Measurements from ENCODE around the gene NUSAP1. TPM values are rescaled to one million over a fixed set of nuclear protein-coding genes. Genes with fewer than 3 reads are reported as not detected.

The NUSAP1 gene
- polyA plus RNA-seq, 3 donors: 2.4 to 4.0 (median 3.5) TPM

DNA sequence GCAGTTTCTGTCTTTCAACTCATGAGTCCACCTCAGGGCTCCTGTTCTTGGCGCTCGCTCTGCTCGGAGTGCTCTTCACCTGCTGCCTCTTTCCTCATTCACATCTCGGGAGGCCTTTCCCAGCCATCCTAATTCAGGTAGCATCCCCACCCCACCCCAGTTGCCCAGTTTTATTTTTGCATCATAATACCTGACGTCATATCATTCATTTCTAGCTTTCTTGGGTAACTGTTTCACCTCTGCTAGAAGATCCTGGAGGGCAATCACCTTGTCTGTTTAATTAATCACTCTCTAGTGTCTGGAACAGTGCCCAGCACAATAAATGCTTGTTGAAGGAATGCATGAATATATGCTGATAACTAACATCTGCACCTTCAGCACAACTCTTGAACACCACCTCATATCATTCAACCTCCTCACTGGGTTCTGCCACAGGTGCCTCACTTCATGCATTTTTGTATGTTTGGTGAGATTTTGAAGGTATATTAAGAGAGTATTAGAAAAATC, 7.6 kb downstream of the NUSAP1 start:
- peaks cover 99% of the 10 kb centered on the region for H3K79me2 ChIP-seq (ENCODE audit: insufficient read depth, low read length)
- Mint-ChIP-seq H3K9me3 (no peaks in the 10 kb centered on the region), H3K36me3 (peaks cover 27 to 62% of the 10 kb centered on the region in 2 donors), H3K27ac (peak overlapping the region in 4 of 7 donors; percentile 60 to 83 (median 72)), H3K27me3 (ENCODE audit: low read depth in 3 of 3) (peaks cover 0 to 2% (median 0%) of the 10 kb centered on the region in 3 donors), H3K4me1 (peaks cover 21% of the 10 kb centered on the region), H3K4me3 (no peak overlapping the region)
- intact Hi-C loops (cut with micrococcal nuclease): no loop called here
- no peak for DNase-seq
- H3K4me2 ChIP-seq (replicated peaks; ENCODE audit: extremely low read depth, low read length, poor library complexity, severe bottlenecking): no peak overlapping the region
- 82% methylated on average over 5 of the region's 5 CpGs for WGBS (ENCODE audit: insufficient coverage)
- H3K27ac ChIP-seq (ENCODE audit: low read depth in 1 of 2, low read length in 2 of 2): peak overlapping the region in 1 of 2 donors; percentile 62
- no peaks in the 10 kb centered on the region for H3K9me3 ChIP-seq (replicated peaks in 1 of 2; ENCODE audit: control insufficient read depth in 1 of 2, insufficient read depth in 1 of 2, low read length in 2 of 2)
- peaks cover 16 to 55% of the 10 kb centered on the region in 2 donors for H3K36me3 ChIP-seq (replicated peaks in 1 of 2; ENCODE audit: control insufficient read depth in 1 of 2, insufficient read depth in 2 of 2, low read length in 2 of 2)
- no peaks in the 10 kb centered on the region for H4K20me1 ChIP-seq (ENCODE audit: insufficient read depth, low read length)
- TF ChIP-seq CTCF (IDR thresholded peaks at IDR 0.05): no peak
- no peak overlapping the region for H2AFZ ChIP-seq (ENCODE audit: insufficient read depth, low read depth, low read length, poor library complexity, severe bottlenecking)
- H3K4me1 ChIP-seq (ENCODE audit: control insufficient read depth in 1 of 2, insufficient read depth in 2 of 2, low read length in 2 of 2): peaks cover 6 to 8% of the 10 kb centered on the region in 2 donors
- H3K9ac ChIP-seq (ENCODE audit: insufficient read depth, low read length, poor library complexity, severe bottlenecking): no peak overlapping the region
- H3K27me3 ChIP-seq (ENCODE audit: control insufficient read depth in 2 of 2, insufficient read depth in 2 of 2, low read length in 2 of 2): no peaks in the 10 kb centered on the region
- no peak overlapping the region for H3K4me3 ChIP-seq (replicated peaks in 1 of 3; ENCODE audit: low read depth in 2 of 3, low read length in 3 of 3)

- H2AFZ ChIP-seq (ENCODE audit: insufficient read depth, low read depth, low read length, poor library complexity, severe bottlenecking): no peak overlapping the region
- 66% methylated on average over 4 of the region's 4 CpGs for WGBS (ENCODE audit: insufficient coverage)
- H3K9me3 ChIP-seq (replicated peaks in 1 of 2; ENCODE audit: control insufficient read depth in 1 of 2, insufficient read depth in 1 of 2, low read length in 2 of 2): no peaks in the 10 kb centered on the region
- Mint-ChIP-seq H3K9me3 (no peaks in the 10 kb centered on the region), H3K4me3 (no peak overlapping the region), H3K36me3 (peaks cover 32 to 75% of the 10 kb centered on the region in 2 donors), H3K27ac (peak overlapping the region in 3 of 7 donors; percentile 13 to 79 (median 52)), H3K27me3 (ENCODE audit: low read depth in 3 of 3) (peaks cover 0 to 2% (median 0%) of the 10 kb centered on the region in 3 donors), H3K4me1 (peaks cover 17% of the 10 kb centered on the region)
- H3K4me2 ChIP-seq (replicated peaks; ENCODE audit: extremely low read depth, low read length, poor library complexity, severe bottlenecking): no peak overlapping the region
- intact Hi-C loops (cut with micrococcal nuclease): no loop called here
- no peaks in the 10 kb centered on the region for H3K27me3 ChIP-seq (ENCODE audit: control insufficient read depth in 2 of 2, insufficient read depth in 2 of 2, low read length in 2 of 2)
- no peaks in the 10 kb centered on the region for H4K20me1 ChIP-seq (ENCODE audit: insufficient read depth, low read length)
- DNase-seq: no peak
- peaks cover 97% of the 10 kb centered on the region for H3K79me2 ChIP-seq (ENCODE audit: insufficient read depth, low read length)
- no peak overlapping the region for H3K4me3 ChIP-seq (replicated peaks in 1 of 3; ENCODE audit: low read depth in 2 of 3, low read length in 3 of 3)
- peak overlapping the region in 1 of 2 donors; percentile 62 for H3K27ac ChIP-seq (ENCODE audit: low read depth in 1 of 2, low read length in 2 of 2)
- peaks cover 22 to 64% of the 10 kb centered on the region in 2 donors for H3K36me3 ChIP-seq (replicated peaks in 1 of 2; ENCODE audit: control insufficient read depth in 1 of 2, insufficient read depth in 2 of 2, low read length in 2 of 2)
- no peak for TF ChIP-seq CTCF (IDR thresholded peaks at IDR 0.05)
- H3K4me1 ChIP-seq (ENCODE audit: control insufficient read depth in 1 of 2, insufficient read depth in 2 of 2, low read length in 2 of 2): peaks cover 6 to 8% of the 10 kb centered on the region in 2 donors
- no peak overlapping the region for H3K9ac ChIP-seq (ENCODE audit: insufficient read depth, low read length, poor library complexity, severe bottlenecking)
These were observed 8.8 kb downstream of the NUSAP1 start for GRCh38 chr15:41341519-41341918.

All from CD14-positive monocyte (primary cell).